Prostate gland (tissue), 2 donors: ENCODE data around the gene TMPRSS11D. TPM values are rescaled to one million over a fixed set of nuclear protein-coding genes. Genes with fewer than 3 reads are reported as not detected.

Experiments
- DNase-seq: peaks from one replicate; pipeline ENCODE4 v3.0.0-alpha.2; 2019; ENCODE audit warnings: low spot score
- H3K27ac ChIP-seq, 2 donors: fragments of 200-600 bp; sonication (generic); 2 replicates each; pipeline ENCODE4 v1.5.1; 2017 to 2019
- H3K27me3 ChIP-seq: fragments of 200-600 bp; sonication (generic); replicated peaks from 2 replicates; pipeline ENCODE4 v1.5.1; 2019; ENCODE audit not compliant: insufficient read depth
- H3K36me3 ChIP-seq, 2 donors: fragments of 200-600 bp; sonication (generic); 1 replicate in 1 of 2; 2 replicates in 1 of 2; pipeline versions ENCODE4 v1.5.1 to v1.8.1; 2017 to 2019
- H3K4me1 ChIP-seq: fragments of 200-600 bp; sonication (generic); replicated peaks from 2 replicates; pipeline ENCODE4 v1.5.1; 2019
- H3K4me3 ChIP-seq, 2 donors: fragments of 200-600 bp; sonication (generic); 2 replicates each; pipeline ENCODE4 v1.5.1; 2017 to 2019
- H3K9me3 ChIP-seq: fragments of 200-600 bp; sonication (generic); 2 replicates; pipeline ENCODE4 v1.5.1; 2017
- CTCF ChIP-seq, 4 experiments: fragments of 200-600 bp in 2 of 4; fragments of 450-650 bp in 2 of 4; sonication (generic) in 2 of 4; IDR thresholded peaks; 1 replicate in 3 of 4; 2 replicates in 1 of 4; pipeline ENCODE4 v1.5.1; 2016 to 2019; ENCODE audit warnings: antibody characterized with exemption in 4 of 4, mild to moderate bottlenecking in 2 of 4, moderate library complexity in 2 of 4
- POLR2A ChIP-seq: fragments of 450-650 bp; IDR thresholded peaks from one replicate; pipeline ENCODE4 v1.6.1; 2016; ENCODE audit warnings: antibody characterized with exemption, mild to moderate bottlenecking
- POLR2AphosphoS5 ChIP-seq: sonication (generic); formaldehyde crosslinking; IDR thresholded peaks from one replicate; pipeline ENCODE4 v1.6.1; 2017; ENCODE audit warnings: antibody characterized with exemption
- WGBS: methylation state at CpG from one replicate; pipeline ENCODE4 v1.1.5; 2018; 5-methylcytosine and 5-hydroxymethylcytosine counted together
- intact Hi-C: fragments of 100-400 bp; cut with DNase I; formaldehyde crosslinking; loops from one replicate; pipeline ENCODE4 v1.14.2; 2022
- total RNA-seq, 2 donors: library from RNA; depleted of rRNA; stranded (reverse); fragments of >200 nt; gene quantifications; one replicate each; pipeline ENCODE4 v1.1.0, GENCODE V29; 2016

TMPRSS11D gene
- total RNA-seq, 2 donors from 2014 or later = not detected

GRCh38 chr4:67790721-67791120 lies 93.1 kb downstream of the TMPRSS11D start:
- no peak for DNase-seq
- TF ChIP-seq POLR2A (no peak), POLR2AphosphoS5 (no peak), CTCF (IDR thresholded peaks at IDR 0.05) (no peak)
- intact Hi-C loops = no loop called here
- H3K27me3 ChIP-seq = no peaks in the 10 kb centered on the region
- H3K4me3 ChIP-seq = no peak overlapping the region
- H3K27ac ChIP-seq = no peak overlapping the region
- no peaks in the 10 kb centered on the region for H3K4me1 ChIP-seq
- no peaks in the 10 kb centered on the region for H3K36me3 ChIP-seq
- no peaks in the 10 kb centered on the region for H3K9me3 ChIP-seq

GRCh38 chr4:67787311-67787710 lies 96.5 kb downstream of the TMPRSS11D start:
- Histone ChIP-seq H3K4me3 (no peak overlapping the region), H3K36me3 (no peaks in the 10 kb centered on the region), H3K4me1 (no peaks in the 10 kb centered on the region), H3K9me3 (no peaks in the 10 kb centered on the region), H3K27ac (no peak overlapping the region), H3K27me3 (no peaks in the 10 kb centered on the region)
- TF ChIP-seq CTCF (IDR thresholded peaks at IDR 0.05) = no peak
- no peak for TF ChIP-seq POLR2A
- no peak for TF ChIP-seq POLR2AphosphoS5
- 100% methylated on average over 2 of the region's 2 CpGs for WGBS
- intact Hi-C loops = no loop called here
- no peak for DNase-seq

GRCh38 chr4:67785528-67785927 lies 98.3 kb downstream of the TMPRSS11D start:
- WGBS = 78% methylated on average over 2 of the region's 2 CpGs

GRCh38 chr4:67779631-67780030 lies 104.2 kb downstream of the TMPRSS11D start:
- no peak overlapping the region for H3K27ac ChIP-seq
- TF ChIP-seq POLR2A (no peak), POLR2AphosphoS5 (no peak), CTCF (IDR thresholded peaks at IDR 0.05) (no peak)

More at GRCh38 chr4:67785528-67785927, 98.3 kb downstream of the TMPRSS11D start:
- Histone ChIP-seq H3K27me3 (no peaks in the 10 kb centered on the region), H3K4me3 (no peak overlapping the region), H3K4me1 (no peaks in the 10 kb centered on the region), H3K36me3 (no peaks in the 10 kb centered on the region), H3K9me3 (no peaks in the 10 kb centered on the region), H3K27ac (no peak overlapping the region)
- DNase-seq = no peak
- intact Hi-C loops = no loop called here
- TF ChIP-seq POLR2AphosphoS5 = no peak
- TF ChIP-seq CTCF (IDR thresholded peaks at IDR 0.05) = no peak
- TF ChIP-seq POLR2A = no peak

GRCh38 chr4:67776746-67777145 lies 107.1 kb downstream of the TMPRSS11D start:
- intact Hi-C loops = no loop called here

More at GRCh38 chr4:67779631-67780030, 104.2 kb downstream of the TMPRSS11D start:
- Histone ChIP-seq H3K4me3 (no peak overlapping the region), H3K27me3 (no peaks in the 10 kb centered on the region), H3K9me3 (no peaks in the 10 kb centered on the region), H3K36me3 (no peaks in the 10 kb centered on the region), H3K4me1 (no peaks in the 10 kb centered on the region)
- 37% methylated on average over 2 of the region's 2 CpGs for WGBS
- no peak for DNase-seq
- intact Hi-C loops = no loop called here

More at GRCh38 chr4:67776746-67777145, 107.1 kb downstream of the TMPRSS11D start:
- Histone ChIP-seq H3K36me3 (no peaks in the 10 kb centered on the region), H3K9me3 (no peaks in the 10 kb centered on the region), H3K27ac (no peak overlapping the region), H3K4me1 (no peaks in the 10 kb centered on the region), H3K27me3 (no peaks in the 10 kb centered on the region), H3K4me3 (no peak overlapping the region)
- TF ChIP-seq POLR2A (no peak), POLR2AphosphoS5 (no peak), CTCF (IDR thresholded peaks at IDR 0.05) (no peak)
- WGBS = 44% methylated on average over 1 of the region's 1 CpG
- DNase-seq = no peak

Other genes with a start within 250 kb of the TMPRSS11D start
- 100 to 1,000 TPM in 1 of 2 donors, 10 to 100 TPM in 1; 56.0 to 130 TPM for gene UBA6, start 182.8 kb downstream of the TMPRSS11D start, total RNA-seq
- gene GNRHR, start 129.6 kb downstream of the TMPRSS11D start, total RNA-seq = not detected
- gene TMPRSS11A, start 79.5 kb upstream of the TMPRSS11D start, total RNA-seq = under 1 TPM; 0.18 to 0.45 TPM
- under 1 TPM; 0.34 to 0.46 TPM for gene TMPRSS11F, start 245.9 kb upstream of the TMPRSS11D start, total RNA-seq